ENCODE measurements around the gene RBM18. TPM values are rescaled to one million over a fixed set of nuclear protein-coding genes. Genes with fewer than 3 reads are reported as not detected.

Gene RBM18, protein sequence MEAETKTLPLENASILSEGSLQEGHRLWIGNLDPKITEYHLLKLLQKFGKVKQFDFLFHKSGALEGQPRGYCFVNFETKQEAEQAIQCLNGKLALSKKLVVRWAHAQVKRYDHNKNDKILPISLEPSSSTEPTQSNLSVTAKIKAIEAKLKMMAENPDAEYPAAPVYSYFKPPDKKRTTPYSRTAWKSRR
- total RNA-seq (2021; fragmentation: NEBNext Ultra II Directional; extraction: Animal tissue kit (Norgen Biotek cat#: 25700)): 10 to 100 TPM; 25.6 to 30.5 (median 27.6) TPM
- long read RNA-seq, full-length matches to known transcripts: 47 of 60 reads
- long read RNA-seq, partial matches to known transcripts: 2 of 60 reads
- long read RNA-seq, other reads (novel, unspliced or antisense): 11 of 60 reads

- DNase-seq: peak; percentile 88
- Mint-ChIP-seq H3K27me3 (ENCODE audit: insufficient read depth) (no peaks in the 10 kb centered on the region; the same call in 1 of the 2 replicates), H3K27ac (peak within 1 kb of the TSS; percentile 100), H3K4me3 (peak within 1 kb of the TSS; percentile 99), H3K36me3 (ENCODE audit: low read depth) (peaks cover 15% of the 10 kb centered on the region; the same call in 1 of the 2 replicates), H3K9me3 (no peaks in the 10 kb centered on the region), H3K4me1 (ENCODE audit: low read depth) (peaks cover 45% of the 10 kb centered on the region)
- no peak; the same call in 1 of the 2 replicates for TF ChIP-seq CTCF (IDR thresholded peaks at IDR 0.05)
These were observed at the start of gene RBM18, which contains the start of gene MRRF for GRCh38 chr9:122264360-122265148. Gene RBM18, minus strand, starts transcription at chr9:122264840. Its CDS starts 3,348 bp downstream, at chr9:122261492. Gene MRRF, plus strand, starts transcription at chr9:122264882. Its CDS starts 6,010 bp downstream, at chr9:122270892.

- no peak overlapping the region for H3K27ac Mint-ChIP-seq
These were observed 49.5 kb upstream of the RBM18 start for GRCh38 chr9:122314165-122314564.

DNA sequence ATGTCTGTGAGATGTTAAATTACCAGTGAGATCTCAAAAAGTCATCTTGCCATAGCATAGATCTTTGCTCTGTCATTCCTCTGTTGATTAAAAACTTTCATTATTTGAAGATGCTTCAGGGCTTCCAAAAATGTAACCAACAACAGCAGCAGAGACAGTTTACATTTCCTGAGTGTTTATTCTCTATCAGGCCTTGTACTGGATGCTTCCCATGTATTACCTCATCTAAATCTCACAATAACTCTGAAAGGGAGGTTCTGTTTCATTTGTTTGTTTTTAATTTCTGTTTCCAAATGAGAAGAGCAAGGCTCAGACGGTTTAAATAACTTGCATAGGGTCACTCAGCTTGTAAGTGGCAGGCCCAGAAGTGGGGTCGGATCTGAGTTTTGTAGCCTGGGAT, 45.2 kb upstream of the RBM18 start:
- Mint-ChIP-seq H3K36me3 (ENCODE audit: low read depth) (peaks cover 18% of the 10 kb centered on the region), H3K4me1 (ENCODE audit: low read depth) (peaks cover 13% of the 10 kb centered on the region), H3K4me3 (no peak overlapping the region), H3K9me3 (no peaks in the 10 kb centered on the region), H3K27me3 (ENCODE audit: insufficient read depth) (no peaks in the 10 kb centered on the region), H3K27ac (no peak overlapping the region)
- DNase-seq: no peak
- no peak for TF ChIP-seq CTCF (IDR thresholded peaks at IDR 0.05)

More at GRCh38 chr9:122314165-122314564, 49.5 kb upstream of the RBM18 start:
- Mint-ChIP-seq H3K4me1 (ENCODE audit: low read depth) (no peaks in the 10 kb centered on the region), H3K36me3 (ENCODE audit: low read depth) (peaks cover 18% of the 10 kb centered on the region), H3K9me3 (no peaks in the 10 kb centered on the region), H3K4me3 (no peak overlapping the region), H3K27me3 (ENCODE audit: insufficient read depth) (no peaks in the 10 kb centered on the region)
- TF ChIP-seq CTCF (IDR thresholded peaks at IDR 0.05): no peak
- no peak for DNase-seq

- no peak for TF ChIP-seq CTCF (IDR thresholded peaks at IDR 0.05)
- no peaks in the 10 kb centered on the region for H3K9me3 Mint-ChIP-seq
- no peak overlapping the region for H3K4me3 Mint-ChIP-seq
- peaks cover 33% of the 10 kb centered on the region for H3K4me1 Mint-ChIP-seq (ENCODE audit: low read depth)
- H3K36me3 Mint-ChIP-seq (ENCODE audit: low read depth): peaks cover 6% of the 10 kb centered on the region; the same call in 1 of the 2 replicates
- DNase-seq: no peak
- H3K27me3 Mint-ChIP-seq (ENCODE audit: insufficient read depth): no peaks in the 10 kb centered on the region
- no peak overlapping the region for H3K27ac Mint-ChIP-seq
These were observed 43.3 kb upstream of the RBM18 start for GRCh38 chr9:122307925-122308324.

DNA sequence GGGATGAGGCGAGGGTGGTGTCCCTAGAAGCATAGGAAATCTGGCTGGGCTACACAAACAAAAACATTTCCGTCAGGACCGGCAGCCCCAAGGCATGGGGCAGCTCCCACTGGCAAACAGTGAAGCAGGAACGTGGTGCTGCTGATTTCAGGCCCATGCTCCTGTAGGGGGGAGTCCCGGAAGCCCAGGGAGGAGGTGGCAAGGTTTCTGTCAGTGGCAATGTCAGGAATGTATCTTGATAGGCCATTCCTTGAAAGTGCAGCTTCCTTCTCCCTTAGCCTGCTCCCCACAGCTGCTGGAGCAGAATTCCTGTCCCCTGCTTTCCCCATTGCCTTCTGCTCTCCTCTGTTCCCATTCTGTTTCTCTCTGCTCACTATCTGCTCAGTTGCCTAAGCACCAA, 42.4 kb upstream of the RBM18 start:
- Mint-ChIP-seq H3K27ac (peak overlapping the region; percentile 6; the same call in 1 of the 2 replicates), H3K4me1 (ENCODE audit: low read depth) (peaks cover 40% of the 10 kb centered on the region)
- DNase-seq: no peak

More for the DNA sequence above, 42.4 kb upstream of the RBM18 start:
- no peak overlapping the region for H3K4me3 Mint-ChIP-seq
- TF ChIP-seq CTCF (IDR thresholded peaks at IDR 0.05): no peak
- H3K9me3 Mint-ChIP-seq: no peaks in the 10 kb centered on the region
- peaks cover 11% of the 10 kb centered on the region for H3K36me3 Mint-ChIP-seq (ENCODE audit: low read depth)
- no peaks in the 10 kb centered on the region for H3K27me3 Mint-ChIP-seq (ENCODE audit: insufficient read depth)

All from HFFc6 (cell line).